ENCODE results near the gene ARHGEF18.

- TF ChIP-seq, protein P1, sequence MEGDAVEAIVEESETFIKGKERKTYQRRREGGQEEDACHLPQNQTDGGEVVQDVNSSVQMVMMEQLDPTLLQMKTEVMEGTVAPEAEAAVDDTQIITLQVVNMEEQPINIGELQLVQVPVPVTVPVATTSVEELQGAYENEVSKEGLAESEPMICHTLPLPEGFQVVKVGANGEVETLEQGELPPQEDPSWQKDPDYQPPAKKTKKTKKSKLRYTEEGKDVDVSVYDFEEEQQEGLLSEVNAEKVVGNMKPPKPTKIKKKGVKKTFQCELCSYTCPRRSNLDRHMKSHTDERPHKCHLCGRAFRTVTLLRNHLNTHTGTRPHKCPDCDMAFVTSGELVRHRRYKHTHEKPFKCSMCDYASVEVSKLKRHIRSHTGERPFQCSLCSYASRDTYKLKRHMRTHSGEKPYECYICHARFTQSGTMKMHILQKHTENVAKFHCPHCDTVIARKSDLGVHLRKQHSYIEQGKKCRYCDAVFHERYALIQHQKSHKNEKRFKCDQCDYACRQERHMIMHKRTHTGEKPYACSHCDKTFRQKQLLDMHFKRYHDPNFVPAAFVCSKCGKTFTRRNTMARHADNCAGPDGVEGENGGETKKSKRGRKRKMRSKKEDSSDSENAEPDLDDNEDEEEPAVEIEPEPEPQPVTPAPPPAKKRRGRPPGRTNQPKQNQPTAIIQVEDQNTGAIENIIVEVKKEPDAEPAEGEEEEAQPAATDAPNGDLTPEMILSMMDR (IDR thresholded peaks at IDR 0.05; ENCODE audit: extremely low read depth in 1 of 2, insufficient read depth in 1 of 2, low read depth in 1 of 2, low read length in 2 of 2): no peak
- TF ChIP-seq EZH2 (IDR thresholded peaks at IDR 0.05; ENCODE audit: borderline replicate concordance, low read depth, low read length, severe bottlenecking): no peak
- no peak for TF ChIP-seq FOS (IDR thresholded peaks at IDR 0.05; ENCODE audit: borderline replicate concordance, insufficient read depth, low read length)
- peak; percentile 90 for TF ChIP-seq POLR2AphosphoS5 (IDR thresholded peaks at IDR 0.05; ENCODE audit: insufficient read depth, low read depth, low read length)
- TF ChIP-seq POLR2A (IDR thresholded peaks at IDR 0.05; ENCODE audit: low read depth, low read length): peak; percentile 90
- TF ChIP-seq, protein P2, sequence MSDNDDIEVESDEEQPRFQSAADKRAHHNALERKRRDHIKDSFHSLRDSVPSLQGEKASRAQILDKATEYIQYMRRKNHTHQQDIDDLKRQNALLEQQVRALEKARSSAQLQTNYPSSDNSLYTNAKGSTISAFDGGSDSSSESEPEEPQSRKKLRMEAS (IDR thresholded peaks at IDR 0.05; ENCODE audit: insufficient read depth, insufficient read length): no peak
- TF ChIP-seq MYC (IDR thresholded peaks at IDR 0.05; ENCODE audit: low read depth, low read length): no peak
These were observed 46.1 kb downstream of the ARHGEF18 start for GRCh38 chr19:7394731-7395359.
